ENCODE results near the gene SNRPE.
A peak's percentile ranks its signal among the peaks of the same experiment; 100 is the strongest.
"Not testable (repeated sequence)": the region's sequence is repeated elsewhere in the genome, so short reads cannot be mapped to it uniquely, and the experiment has no call there.

The SNRPE gene

DNA sequence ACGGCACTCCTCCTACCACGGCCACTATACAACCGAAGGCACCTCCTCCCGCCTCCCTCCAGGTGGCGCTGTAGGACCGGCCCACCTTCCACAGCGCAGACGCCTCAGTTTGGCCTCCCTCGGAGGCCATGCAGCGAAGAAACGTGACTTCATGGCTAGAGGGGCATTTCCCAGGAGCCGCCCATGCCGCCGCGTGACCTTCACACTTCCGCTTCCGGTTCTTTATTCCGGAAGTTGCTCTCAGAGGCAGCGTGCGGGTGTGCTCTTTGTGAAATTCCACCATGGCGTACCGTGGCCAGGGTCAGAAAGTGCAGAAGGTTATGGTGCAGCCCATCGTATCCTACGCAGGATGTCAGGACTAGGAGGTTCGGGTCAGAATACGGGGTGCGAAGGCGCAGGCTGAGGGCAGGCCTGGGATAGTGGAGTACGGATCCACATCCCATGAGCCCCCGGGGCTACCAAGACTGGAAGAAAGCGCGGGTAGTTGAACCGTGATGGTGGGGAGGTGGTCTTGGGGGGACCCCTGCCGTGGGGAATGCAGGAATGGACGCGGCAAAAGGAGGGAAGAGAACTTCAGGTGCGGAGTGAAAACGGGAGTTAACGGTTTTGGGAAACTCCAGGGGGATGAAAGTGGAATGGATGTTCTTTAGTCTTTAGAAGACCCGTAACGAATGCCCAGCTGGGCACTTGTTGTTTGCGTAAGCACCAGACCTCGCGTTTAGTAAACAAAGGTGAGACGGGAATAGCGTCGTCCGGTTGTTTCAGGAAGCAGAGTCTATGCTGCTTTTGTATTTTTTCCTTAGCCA, at the start of gene SNRPE:
SNRPE (plus strand) TSS at position 221 of the 806 bp plus-strand sequence; CDS start at position 282, 61 bp downstream.
- Histone ChIP-seq H3K9me3 (ENCODE audit: control insufficient read depth, low read length) (no peaks in the 10 kb centered on the region), H3K4me3 (ENCODE audit: low read length) (peak within 1 kb of the TSS; percentile 92), H3K36me3 (ENCODE audit: control insufficient read depth, insufficient read depth, low read length, severe bottlenecking) (peaks cover 33% of the 10 kb centered on the region), H3K4me1 (ENCODE audit: control insufficient read depth, insufficient read depth, low read length) (peaks cover 24% of the 10 kb centered on the region), H3K9ac (ENCODE audit: low read length) (peak within 1 kb of the TSS; percentile 89), H3K27me3 (replicated peaks; ENCODE audit: control insufficient read depth, insufficient read depth, low read length) (no peaks in the 10 kb centered on the region)
- DNase-seq (ENCODE audit: low read depth) = peak; percentile 99

DNA sequence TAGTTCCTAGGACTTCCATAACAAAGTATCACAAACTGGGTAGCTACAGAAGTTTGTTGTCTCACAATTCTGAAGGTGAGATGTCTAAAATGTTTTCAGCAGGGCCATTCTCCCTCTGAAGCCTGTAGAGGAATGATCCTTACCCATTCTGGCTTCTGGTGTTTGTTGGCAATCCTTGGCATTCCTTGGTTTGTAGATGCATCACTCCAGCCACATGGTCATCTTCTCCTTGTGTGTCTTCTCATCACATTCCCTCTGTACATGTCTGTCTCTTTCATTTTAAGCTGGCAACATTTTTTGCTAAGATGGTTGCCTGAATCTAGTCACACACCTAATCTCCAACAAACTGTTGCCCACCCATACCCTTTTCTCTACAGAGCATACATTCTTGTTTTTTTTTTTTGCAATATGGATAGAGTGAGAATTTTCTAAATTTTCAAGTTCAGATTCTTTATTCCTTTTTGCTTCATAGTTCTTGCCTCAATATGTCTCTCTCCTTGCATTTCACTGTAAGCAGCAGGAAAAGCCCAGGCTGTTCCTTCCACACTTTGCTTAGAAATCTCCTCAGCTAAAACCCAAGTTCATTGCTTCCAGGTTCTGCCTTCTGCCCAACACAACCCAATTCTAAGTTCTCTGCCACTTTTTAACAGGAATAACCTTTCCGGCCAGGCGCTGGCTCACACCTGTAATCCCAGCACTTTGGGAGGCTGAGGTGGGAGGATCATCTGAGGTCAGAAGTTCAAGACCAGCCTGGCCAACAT, 47.6 kb upstream of the SNRPE start:
- Histone ChIP-seq H3K4me1 (ENCODE audit: control insufficient read depth, insufficient read depth, low read length) (peaks cover 11% of the 10 kb centered on the region), H3K27me3 (replicated peaks; ENCODE audit: control insufficient read depth, insufficient read depth, low read length) (no peaks in the 10 kb centered on the region), H3K9me3 (ENCODE audit: control insufficient read depth, low read length) (no peaks in the 10 kb centered on the region), H3K36me3 (ENCODE audit: control insufficient read depth, insufficient read depth, low read length, severe bottlenecking) (peaks cover 52% of the 10 kb centered on the region), H3K9ac (ENCODE audit: low read length) (no peak overlapping the region), H3K4me3 (ENCODE audit: low read length) (no peak overlapping the region)
- DNase-seq (ENCODE audit: low read depth) = no peak

DNA sequence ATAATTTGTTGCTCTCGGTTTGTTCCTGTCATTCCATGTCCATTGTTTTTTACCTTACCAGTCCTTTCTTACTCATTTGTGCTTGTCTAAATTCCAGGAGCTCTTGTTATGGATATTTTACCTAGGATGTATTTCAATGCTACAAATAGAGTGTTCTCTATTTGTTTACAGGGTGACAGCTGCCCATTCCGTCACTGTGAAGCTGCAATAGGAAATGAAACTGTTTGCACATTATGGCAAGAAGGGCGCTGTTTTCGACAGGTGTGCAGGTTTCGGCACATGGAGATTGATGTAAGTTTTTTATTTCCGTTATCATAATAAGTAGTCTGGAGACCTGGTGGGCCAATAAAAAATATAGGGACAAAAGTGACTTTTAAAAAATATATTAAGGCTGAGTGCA, 43.0 kb upstream of the SNRPE start:
- H3K36me3 ChIP-seq (ENCODE audit: control insufficient read depth, insufficient read depth, low read length, severe bottlenecking) = peaks cover 90% of the 10 kb centered on the region
- no peak for DNase-seq (ENCODE audit: low read depth)
- no peak overlapping the region for H3K4me3 ChIP-seq (ENCODE audit: low read length)

DNA sequence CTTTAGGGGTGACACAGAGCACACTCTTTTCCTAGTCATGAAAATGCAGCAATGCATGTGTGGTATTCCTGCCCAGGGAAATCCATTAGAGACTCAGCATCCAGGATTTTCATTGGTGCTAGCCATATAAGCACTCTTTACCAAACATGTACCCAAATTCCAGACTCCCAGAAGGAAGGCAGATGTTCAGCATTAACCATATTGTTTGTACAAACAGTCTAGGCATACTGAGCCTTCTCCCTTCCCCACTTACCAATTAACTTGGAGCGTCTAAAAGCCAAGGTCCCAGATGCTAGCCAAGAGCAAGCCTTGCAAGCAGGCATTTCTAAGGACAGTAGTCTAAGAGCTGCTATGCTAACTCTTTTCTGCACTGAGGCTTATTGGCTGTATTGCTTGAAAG, 38.1 kb upstream of the SNRPE start:
- H3K27me3 ChIP-seq (replicated peaks; ENCODE audit: control insufficient read depth, insufficient read depth, low read length) = no peaks in the 10 kb centered on the region
- no peak overlapping the region for H3K4me3 ChIP-seq (ENCODE audit: low read length)
- no peak for DNase-seq (ENCODE audit: low read depth)
- H3K36me3 ChIP-seq (ENCODE audit: control insufficient read depth, insufficient read depth, low read length, severe bottlenecking) = peaks cover 86% of the 10 kb centered on the region
- H3K9ac ChIP-seq (ENCODE audit: low read length) = no peak overlapping the region
- H3K4me1 ChIP-seq (ENCODE audit: control insufficient read depth, insufficient read depth, low read length) = peaks cover 3% of the 10 kb centered on the region
- no peaks in the 10 kb centered on the region for H3K9me3 ChIP-seq (ENCODE audit: control insufficient read depth, low read length)

More for the DNA sequence above, 43.0 kb upstream of the SNRPE start:
- Histone ChIP-seq H3K9ac (ENCODE audit: low read length) (no peak overlapping the region), H3K9me3 (ENCODE audit: control insufficient read depth, low read length) (no peaks in the 10 kb centered on the region), H3K4me1 (ENCODE audit: control insufficient read depth, insufficient read depth, low read length) (peaks cover 4% of the 10 kb centered on the region), H3K27me3 (replicated peaks; ENCODE audit: control insufficient read depth, insufficient read depth, low read length) (no peaks in the 10 kb centered on the region)

DNA sequence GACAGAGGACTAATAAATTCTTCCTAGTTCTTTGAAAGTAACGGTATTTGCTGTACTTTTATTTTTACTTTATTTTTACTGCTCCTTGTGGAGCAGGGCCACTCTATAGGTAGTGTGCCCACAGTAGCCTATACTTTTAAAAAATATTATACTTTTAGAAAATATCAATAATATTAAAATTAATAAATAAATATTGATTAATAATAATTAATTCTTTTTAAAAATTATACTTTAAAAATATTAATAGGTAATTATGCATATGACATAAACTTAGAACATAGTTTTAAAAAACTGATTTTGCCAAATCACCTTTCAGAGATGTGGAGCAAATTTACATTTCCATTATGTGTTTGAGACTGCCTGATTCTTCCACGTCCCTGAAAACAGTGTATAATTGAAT, 35.2 kb upstream of the SNRPE start:
- no peaks in the 10 kb centered on the region for H3K27me3 ChIP-seq (replicated peaks; ENCODE audit: control insufficient read depth, insufficient read depth, low read length)
- H3K9ac ChIP-seq (ENCODE audit: low read length) = no peak overlapping the region
- DNase-seq (ENCODE audit: low read depth) = no peak
- H3K4me1 ChIP-seq (ENCODE audit: control insufficient read depth, insufficient read depth, low read length) = peaks cover 12% of the 10 kb centered on the region
- no peaks in the 10 kb centered on the region for H3K9me3 ChIP-seq (ENCODE audit: control insufficient read depth, low read length)
- H3K4me3 ChIP-seq (ENCODE audit: low read length) = no peak overlapping the region
- H3K36me3 ChIP-seq (ENCODE audit: control insufficient read depth, insufficient read depth, low read length, severe bottlenecking) = peaks cover 88% of the 10 kb centered on the region

DNA sequence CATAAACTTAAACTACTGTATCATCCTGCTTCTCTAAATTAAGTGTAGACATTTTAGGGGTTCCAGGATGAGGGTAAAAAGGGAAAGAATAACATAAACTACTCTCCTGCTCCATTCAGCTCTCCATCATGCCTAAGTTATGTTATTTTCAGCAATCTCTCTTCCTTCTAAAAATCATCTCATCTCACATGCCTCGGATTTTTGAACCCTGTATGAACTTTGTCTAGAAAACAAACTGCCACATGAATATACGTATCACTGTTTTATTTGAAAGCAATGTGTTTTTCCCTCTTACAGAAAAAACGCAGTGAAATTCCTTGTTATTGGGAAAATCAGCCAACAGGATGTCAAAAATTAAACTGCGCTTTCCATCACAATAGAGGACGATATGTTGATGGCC, 33.4 kb upstream of the SNRPE start:
- Histone ChIP-seq H3K36me3 (ENCODE audit: control insufficient read depth, insufficient read depth, low read length, severe bottlenecking) (peaks cover 88% of the 10 kb centered on the region), H3K27me3 (replicated peaks; ENCODE audit: control insufficient read depth, insufficient read depth, low read length) (no peaks in the 10 kb centered on the region), H3K4me1 (ENCODE audit: control insufficient read depth, insufficient read depth, low read length) (peaks cover 12% of the 10 kb centered on the region), H3K9ac (ENCODE audit: low read length) (no peak overlapping the region), H3K9me3 (ENCODE audit: control insufficient read depth, low read length) (no peaks in the 10 kb centered on the region), H3K4me3 (ENCODE audit: low read length) (no peak overlapping the region)
- DNase-seq (ENCODE audit: low read depth) = no peak

DNA sequence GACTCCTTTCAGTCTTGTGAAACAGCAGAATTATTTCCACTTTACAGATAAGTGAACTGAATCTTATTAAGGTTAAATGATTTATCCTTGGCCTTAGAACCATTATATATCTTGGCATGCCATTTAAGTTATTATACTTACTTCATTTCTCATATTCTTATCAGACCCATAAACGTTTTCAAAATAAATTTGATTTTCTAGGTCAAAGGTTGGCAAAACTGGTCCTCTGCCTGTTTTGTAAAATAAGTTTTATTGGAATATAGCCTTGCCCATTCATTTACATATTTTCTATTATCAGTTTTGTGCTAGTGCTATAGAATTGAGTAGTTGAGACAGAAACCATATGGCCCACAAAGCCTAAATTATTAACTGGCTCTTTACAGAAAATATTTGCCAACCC, 32.9 kb upstream of the SNRPE start:
- H3K9me3 ChIP-seq (ENCODE audit: control insufficient read depth, low read length) = no peaks in the 10 kb centered on the region
- H3K4me3 ChIP-seq (ENCODE audit: low read length) = no peak overlapping the region
- peaks cover 12% of the 10 kb centered on the region for H3K4me1 ChIP-seq (ENCODE audit: control insufficient read depth, insufficient read depth, low read length)
- H3K9ac ChIP-seq (ENCODE audit: low read length) = no peak overlapping the region
- H3K27me3 ChIP-seq (replicated peaks; ENCODE audit: control insufficient read depth, insufficient read depth, low read length) = no peaks in the 10 kb centered on the region
- peaks cover 85% of the 10 kb centered on the region for H3K36me3 ChIP-seq (ENCODE audit: control insufficient read depth, insufficient read depth, low read length, severe bottlenecking)
- no peak for DNase-seq (ENCODE audit: low read depth)

DNA sequence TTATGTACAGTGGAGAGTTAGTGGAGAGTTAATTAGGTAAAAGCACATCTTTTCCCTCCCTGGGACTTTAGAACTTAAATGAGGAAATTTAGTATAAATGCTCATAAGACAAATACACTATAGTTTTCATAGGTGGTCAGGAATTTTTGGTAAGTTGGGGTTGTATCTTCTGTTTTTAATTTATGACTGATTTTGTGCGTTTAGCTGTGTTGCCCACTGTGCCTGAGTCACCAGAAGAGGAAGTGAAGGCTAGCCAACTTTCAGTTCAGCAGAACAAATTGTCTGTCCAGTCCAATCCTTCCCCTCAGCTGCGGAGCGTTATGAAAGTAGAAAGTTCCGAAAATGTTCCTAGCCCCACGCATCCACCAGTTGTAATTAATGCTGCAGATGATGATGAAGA, 32.2 kb upstream of the SNRPE start:
- not testable (repeated sequence) for H3K27me3 ChIP-seq (replicated peaks; ENCODE audit: control insufficient read depth, insufficient read depth, low read length); H3K4me3 ChIP-seq (ENCODE audit: low read length); H3K9ac ChIP-seq (ENCODE audit: low read length); H3K9me3 ChIP-seq (ENCODE audit: control insufficient read depth, low read length); DNase-seq (ENCODE audit: low read depth)
- peaks cover 86% of the 10 kb centered on the region for H3K36me3 ChIP-seq (ENCODE audit: control insufficient read depth, insufficient read depth, low read length, severe bottlenecking)
- peaks cover 12% of the 10 kb centered on the region for H3K4me1 ChIP-seq (ENCODE audit: control insufficient read depth, insufficient read depth, low read length)

DNA sequence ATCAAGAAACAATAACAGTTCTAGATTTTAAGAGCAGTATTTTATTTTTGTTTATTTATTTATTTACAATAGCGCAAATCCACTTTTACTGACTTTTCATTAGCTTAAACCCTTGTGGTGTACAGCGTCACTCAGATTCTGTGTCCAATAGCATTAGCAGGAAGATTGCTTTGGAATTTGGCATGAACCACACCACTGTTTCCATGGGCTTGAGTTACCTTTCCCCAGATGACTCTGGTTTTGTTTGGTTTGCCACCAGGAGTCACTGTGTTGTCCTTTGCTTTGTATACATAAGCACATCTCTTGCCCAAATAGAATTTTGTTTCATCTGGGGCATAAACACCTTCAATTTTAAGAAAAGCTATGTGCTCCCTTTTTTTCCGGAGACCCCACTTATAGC, 25.9 kb upstream of the SNRPE start:
- Histone ChIP-seq H3K36me3 (ENCODE audit: control insufficient read depth, insufficient read depth, low read length, severe bottlenecking) (peaks cover 93% of the 10 kb centered on the region), H3K27me3 (replicated peaks; ENCODE audit: control insufficient read depth, insufficient read depth, low read length) (no peaks in the 10 kb centered on the region), H3K9ac (ENCODE audit: low read length) (no peak overlapping the region)

GRCh38 chr1:203839081-203839480, 22.3 kb upstream of the SNRPE start:
- peak; percentile 95 for DNase-seq (ENCODE audit: low read depth)
- Histone ChIP-seq H3K36me3 (ENCODE audit: control insufficient read depth, insufficient read depth, low read length, severe bottlenecking) (peaks cover 79% of the 10 kb centered on the region), H3K9ac (ENCODE audit: low read length) (no peak overlapping the region), H3K4me3 (ENCODE audit: low read length) (no peak overlapping the region), H3K9me3 (ENCODE audit: control insufficient read depth, low read length) (no peaks in the 10 kb centered on the region), H3K4me1 (ENCODE audit: control insufficient read depth, insufficient read depth, low read length) (peaks cover 14% of the 10 kb centered on the region), H3K27me3 (replicated peaks; ENCODE audit: control insufficient read depth, insufficient read depth, low read length) (no peaks in the 10 kb centered on the region)

More for the DNA sequence above, 25.9 kb upstream of the SNRPE start:
- H3K9me3 ChIP-seq (ENCODE audit: control insufficient read depth, low read length) = no peaks in the 10 kb centered on the region
- peaks cover 14% of the 10 kb centered on the region for H3K4me1 ChIP-seq (ENCODE audit: control insufficient read depth, insufficient read depth, low read length)
- H3K4me3 ChIP-seq (ENCODE audit: low read length) = no peak overlapping the region
- DNase-seq (ENCODE audit: low read depth) = no peak

DNA sequence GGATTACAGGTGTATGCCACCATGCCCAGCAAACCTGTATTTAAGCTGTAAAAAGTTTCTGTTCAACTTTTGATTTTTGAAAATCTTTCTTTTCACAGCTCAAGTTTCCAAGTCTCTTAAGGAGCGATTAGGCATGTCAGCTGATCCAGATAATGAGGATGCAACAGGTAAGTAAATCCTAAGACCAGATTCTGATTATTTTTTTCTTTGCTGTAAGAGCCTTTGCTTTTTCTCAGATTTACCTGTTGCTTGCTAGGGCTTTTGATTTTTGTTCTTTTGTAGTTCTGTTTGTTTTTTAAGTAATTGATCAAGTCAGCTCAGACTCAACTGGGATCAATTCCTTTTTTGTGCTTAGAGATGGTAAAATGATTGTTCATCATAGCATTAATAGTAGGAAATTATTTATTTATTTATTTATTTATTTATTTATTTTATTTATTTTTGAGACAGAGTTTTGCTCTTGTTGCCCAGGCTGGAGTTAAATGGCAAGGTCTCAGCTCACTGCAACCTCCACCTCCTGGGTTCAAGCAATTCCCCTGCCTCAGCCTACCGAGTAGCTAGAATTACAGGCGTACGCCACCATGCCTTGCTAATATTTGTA, 21.1 kb upstream of the SNRPE start:
- peaks cover 78% of the 10 kb centered on the region for H3K36me3 ChIP-seq (ENCODE audit: control insufficient read depth, insufficient read depth, low read length, severe bottlenecking)
- H3K27me3 ChIP-seq (replicated peaks; ENCODE audit: control insufficient read depth, insufficient read depth, low read length) = no peaks in the 10 kb centered on the region
- H3K4me3 ChIP-seq (ENCODE audit: low read length) = no peak overlapping the region
- H3K9ac ChIP-seq (ENCODE audit: low read length) = no peak overlapping the region
- no peak for DNase-seq (ENCODE audit: low read depth)
- H3K4me1 ChIP-seq (ENCODE audit: control insufficient read depth, insufficient read depth, low read length) = peaks cover 14% of the 10 kb centered on the region
- H3K9me3 ChIP-seq (ENCODE audit: control insufficient read depth, low read length) = no peaks in the 10 kb centered on the region
